Measurements from ENCODE around the gene B3GNT3.

B3GNT3 gene

DNA sequence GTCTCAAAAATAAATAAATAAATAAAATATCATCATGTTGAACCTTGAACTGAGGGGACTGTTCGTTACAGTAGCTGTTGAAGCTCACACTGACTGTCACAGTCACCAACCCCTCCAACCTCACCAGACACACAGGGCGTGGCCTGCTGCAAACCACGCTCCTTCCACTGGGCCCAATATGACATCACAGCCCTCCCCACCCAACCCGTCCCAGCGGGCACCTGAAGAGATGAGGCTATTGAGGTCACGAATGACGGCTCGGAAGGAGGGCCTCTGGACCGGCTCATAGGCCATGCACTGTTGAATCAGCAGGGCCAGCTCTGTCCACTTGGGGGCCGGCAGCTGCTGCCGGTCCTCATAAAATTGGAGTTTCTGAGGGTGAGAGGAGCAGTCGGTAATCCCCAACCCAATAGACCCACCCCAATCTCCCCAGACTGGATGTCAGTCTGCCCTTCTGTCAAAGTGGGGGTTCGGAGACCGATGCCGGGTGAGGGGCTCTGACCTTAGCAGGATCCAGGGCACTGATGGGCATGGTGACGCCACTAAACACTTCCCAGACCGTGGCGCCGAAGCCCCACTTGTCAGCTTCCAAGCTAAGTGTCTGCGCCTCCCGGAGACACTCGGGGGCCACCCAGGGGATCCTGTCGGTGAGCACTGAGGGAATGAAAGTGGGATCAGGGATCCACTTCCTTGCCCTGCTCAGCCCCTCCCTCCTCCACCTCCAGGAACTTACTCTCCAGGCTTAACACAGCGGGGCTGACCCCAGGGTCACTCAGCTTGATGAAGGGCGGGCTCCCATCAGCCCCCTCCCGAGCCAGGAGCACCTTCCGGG, 39.6 kb downstream of the B3GNT3 start:
- DNase-seq (ENCODE audit: low read depth): no peak

DNA sequence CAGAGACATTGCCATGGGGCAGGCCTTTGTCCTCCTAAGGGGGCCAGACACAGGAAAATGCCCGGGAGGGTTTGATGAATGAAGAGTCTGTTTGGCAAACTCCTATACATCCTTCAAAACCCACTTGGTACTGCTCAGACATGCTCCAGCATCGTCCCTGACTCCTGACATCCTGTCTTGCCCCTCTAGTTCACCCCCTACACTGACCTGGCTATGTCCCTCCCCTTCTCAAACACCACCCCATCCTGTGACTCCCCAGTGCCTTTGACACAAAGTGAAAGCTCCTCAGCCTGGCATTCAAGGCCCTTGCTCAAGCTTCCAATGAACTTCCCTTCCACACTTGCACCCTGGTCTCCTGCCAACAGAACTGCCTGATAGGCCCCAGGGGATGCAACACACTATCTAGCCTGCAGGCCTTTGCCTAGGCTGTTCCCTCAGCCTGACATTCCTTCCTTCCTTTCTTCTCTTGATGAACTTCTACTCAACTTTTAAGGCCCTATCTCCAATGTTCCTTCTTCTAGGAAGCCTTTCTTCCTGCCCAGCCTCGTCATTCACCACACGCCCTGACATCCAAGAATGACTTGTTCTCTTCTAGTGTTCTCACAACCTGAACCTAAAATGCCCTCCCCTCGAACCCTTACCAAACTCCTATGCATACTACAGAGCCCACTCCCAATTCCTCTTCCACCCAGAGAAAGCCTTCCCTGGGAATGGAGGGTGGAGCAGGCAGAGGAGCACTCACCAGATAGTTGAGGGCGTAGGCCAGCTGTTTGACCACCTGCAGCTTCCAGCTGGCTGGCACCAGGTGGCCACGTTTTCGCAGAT, 40.5 kb downstream of the B3GNT3 start:
- DNase-seq (ENCODE audit: low read depth): no peak

DNA sequence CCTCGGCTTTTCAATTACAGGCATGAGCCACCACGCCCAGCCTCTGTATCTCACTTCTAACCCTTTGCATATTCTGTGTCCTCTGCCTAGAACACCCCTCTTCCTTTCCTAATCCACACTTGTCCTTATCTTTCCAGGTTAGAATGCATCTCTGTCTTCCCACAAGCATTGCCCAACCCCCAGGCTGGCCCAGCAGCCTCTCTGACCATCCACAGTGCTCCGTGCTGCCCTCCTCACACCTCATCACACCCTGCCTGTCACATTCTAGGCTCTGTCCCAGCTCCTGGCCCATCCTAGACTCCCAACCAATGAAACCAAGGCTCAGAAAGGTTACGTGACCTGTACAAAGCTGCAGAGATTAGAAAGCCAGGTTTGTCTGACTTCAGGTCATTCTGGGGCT, 41.6 kb downstream of the B3GNT3 start:
- no peak for DNase-seq (ENCODE audit: low read depth)

DNA sequence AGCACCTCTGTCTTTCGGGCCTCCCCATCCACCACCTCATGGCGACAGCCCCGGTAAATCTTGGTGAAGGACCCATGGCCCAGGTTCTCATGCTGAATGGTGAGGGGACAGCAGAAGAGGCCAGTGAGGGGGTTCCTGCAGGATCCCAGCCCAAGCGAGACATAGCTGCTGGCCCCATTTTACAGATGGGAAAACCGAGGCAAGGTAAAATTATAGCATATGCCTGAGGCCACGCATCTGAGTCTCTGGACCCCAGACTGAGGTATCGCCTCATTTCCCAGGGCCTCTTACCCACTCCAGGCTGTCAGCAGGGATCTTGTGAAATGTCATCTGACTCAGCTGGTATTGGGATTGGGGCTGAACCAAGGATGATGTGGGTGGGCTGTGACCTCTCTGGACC, 43.0 kb downstream of the B3GNT3 start:
- DNase-seq (ENCODE audit: low read depth): no peak

DNA sequence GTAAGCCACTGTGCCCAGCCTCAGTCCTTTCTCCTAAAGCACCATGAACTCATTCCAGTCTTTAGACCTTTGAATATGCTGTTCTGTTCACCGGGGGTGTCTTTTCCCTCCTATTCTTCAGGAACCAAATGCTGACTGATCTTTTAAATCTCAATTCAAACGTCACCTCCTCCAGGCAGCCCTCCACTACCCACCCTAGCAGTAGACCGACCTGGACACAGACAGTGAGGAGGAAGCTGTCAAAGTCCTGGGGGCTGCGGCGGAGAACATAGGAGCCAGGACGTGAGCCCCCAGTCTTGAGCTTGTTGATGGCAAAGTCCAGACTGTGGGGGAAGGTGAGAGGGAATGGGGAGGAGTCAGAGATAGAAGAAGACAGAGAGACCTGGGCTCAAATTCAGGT, 45.1 kb downstream of the B3GNT3 start:
- no peak for DNase-seq (ENCODE audit: low read depth)

DNA sequence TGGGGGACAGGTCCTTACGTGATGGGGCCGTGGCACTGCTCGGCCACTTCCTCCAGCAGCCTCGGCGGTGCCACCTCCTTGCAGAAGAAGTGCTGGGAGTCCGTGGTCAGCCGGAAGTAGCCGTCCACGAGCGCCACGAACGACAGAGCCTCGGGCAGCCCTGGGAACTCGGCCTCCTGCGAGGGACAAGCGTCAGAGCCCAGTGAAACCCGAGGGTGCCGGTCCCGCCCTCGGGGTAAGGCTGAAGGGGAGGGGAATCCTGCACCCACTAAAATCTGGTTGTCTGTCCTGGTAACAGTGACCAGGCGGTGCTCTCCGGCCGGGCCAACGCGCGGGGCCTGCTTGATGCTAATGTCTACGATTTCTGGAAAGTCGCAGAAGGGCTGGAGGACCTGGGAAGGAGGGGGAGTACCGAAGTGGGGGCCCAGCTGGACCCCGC, 46.5 kb downstream of the B3GNT3 start:
- DNase-seq (ENCODE audit: low read depth): no peak

DNA sequence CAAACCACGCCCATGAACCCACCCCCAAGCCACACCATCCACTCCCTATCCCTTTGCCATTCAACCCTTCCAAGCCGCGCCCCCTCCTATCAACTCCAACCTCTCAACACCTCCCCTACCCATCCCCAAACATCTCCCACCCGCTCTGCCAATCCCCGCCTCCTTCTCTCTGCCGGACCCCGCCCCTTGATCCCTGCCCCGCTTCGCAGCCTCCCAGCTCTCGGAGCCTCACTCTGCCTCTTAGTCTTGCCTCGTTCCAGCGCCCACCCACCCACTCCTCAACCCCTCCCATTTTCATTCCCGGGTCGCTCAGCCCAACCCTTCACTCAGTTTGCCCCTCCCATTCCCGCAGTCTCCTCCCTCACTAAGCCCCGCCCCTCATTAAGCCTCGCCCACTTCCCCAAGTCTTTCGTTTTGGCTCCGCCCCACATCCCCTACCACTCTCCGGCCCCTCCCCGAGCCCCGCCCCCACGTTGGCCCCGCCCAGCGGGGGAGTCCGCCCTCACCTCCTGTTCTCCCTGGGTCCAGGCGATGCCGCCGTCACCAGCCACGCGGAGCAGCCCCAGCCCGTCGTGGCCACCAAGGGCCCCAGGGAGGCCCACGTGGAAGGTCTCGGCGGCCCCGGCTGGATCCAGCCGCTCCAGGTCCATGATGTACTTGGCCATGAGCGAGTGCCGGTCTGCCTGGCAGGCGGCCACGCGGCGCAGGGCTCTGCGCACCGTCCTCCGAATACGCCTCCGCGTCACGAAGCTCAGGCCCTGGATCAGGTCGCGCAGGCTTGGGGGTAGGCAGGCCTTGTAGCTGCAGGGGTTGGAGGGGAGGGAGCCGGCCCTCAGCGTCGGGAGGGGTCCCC, 47.1 kb downstream of the B3GNT3 start:
- no peak for DNase-seq (ENCODE audit: low read depth)

DNA sequence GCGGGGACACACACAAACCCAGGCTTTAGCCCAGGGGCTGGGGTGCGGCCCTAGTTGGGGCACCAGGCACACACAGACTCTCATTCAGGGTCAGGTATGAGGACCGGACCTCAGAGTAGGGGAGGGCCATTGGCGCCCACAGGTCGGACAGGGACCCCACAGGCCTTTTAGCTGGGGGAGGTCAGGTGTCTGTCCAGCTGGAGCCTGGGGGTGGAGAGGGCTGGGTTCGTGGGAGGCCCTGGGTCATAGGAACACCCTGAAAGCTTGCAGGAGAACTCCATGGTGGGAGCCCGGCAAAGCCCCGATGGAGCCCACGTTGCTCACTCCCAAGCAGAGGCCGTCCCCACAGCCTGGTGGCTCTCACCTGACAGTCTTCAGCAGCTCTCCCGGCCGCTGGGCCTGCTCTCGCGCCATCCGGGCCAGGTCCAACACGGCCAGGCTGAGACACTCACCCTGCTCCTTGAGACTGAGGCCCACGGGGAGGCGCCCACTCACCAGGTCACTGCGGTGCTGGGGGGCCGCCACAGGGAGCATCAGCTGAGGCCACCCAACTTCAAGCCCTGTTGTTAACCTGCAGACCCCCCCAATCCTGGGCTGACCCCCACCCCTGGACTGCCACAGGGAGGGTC, 47.8 kb downstream of the B3GNT3 start:
- no peak for DNase-seq (ENCODE audit: low read depth)

DNA sequence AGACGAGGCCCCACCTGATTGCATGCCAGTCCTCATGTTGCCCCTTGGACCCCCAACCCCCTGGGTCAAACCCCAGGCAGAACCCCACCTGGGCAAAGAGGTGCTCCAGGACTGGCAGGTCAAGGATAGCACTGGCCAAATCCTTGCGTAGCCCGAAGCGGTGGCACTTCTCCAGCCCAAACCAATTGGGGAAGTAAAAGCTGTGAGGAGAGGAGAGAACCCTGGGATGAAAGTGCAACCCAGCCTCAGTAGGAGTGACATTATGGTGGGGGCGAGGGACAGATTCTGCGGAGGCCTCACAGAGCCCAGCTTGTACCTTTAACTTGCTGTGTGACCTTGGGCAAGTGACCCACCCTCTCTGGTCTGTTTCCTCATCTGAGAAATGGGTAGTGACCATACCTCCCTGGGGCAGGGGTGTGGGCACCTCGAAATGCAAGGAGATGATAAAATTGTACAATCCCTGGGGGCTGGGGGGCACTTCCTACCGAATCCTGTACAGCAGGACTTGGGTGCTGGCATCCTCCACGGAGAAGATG, 48.4 kb downstream of the B3GNT3 start:
- DNase-seq (ENCODE audit: low read depth): no peak

DNA sequence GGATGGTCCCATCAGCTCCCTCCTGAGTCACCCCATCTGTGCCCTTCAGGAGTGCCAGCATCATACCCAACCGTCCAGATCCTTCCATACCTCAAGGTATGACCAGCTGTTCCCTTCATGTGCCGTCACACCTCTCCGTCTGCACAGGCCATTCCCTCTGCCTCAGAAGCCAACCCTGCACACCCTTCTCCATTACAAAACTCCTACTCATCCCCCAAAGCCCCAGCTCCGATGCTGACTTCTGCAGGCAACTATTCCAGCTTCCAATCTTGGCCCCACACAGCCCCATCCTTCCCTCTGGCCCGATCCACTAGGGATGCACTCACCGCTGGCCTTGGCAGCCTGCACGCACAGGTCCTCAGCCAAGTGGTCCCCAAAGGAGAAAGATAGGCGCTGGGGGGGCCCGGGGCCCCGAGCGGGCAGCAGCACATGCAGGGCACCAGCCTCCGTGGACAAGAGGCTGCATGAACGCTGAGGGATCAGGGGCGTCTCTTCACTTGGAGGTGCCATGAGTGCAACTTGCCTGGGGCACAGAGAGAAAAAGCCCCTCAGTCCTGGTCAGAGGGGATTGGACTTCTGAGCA, 49.1 kb downstream of the B3GNT3 start:
- DNase-seq (ENCODE audit: low read depth): no peak

DNA sequence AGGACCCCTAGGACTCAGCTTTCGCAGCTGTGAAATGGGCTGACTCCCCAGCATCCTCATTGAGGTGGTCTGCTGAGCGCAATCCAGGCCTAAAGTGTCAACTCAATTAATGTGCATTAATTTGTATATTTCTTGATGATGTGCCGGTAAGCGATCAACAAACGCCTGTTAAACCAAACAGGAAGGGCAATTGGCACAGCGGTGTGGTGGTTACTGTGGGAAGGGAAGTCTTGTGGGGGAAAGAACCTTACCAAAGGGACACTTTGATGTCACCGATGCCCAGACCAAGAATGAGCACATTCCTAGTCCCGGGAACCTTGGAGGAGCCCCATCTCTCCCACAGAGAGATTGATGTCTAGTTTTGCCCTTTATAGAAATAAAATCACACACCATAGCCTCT, 51.2 kb downstream of the B3GNT3 start:
- no peak for DNase-seq (ENCODE audit: low read depth)

DNA sequence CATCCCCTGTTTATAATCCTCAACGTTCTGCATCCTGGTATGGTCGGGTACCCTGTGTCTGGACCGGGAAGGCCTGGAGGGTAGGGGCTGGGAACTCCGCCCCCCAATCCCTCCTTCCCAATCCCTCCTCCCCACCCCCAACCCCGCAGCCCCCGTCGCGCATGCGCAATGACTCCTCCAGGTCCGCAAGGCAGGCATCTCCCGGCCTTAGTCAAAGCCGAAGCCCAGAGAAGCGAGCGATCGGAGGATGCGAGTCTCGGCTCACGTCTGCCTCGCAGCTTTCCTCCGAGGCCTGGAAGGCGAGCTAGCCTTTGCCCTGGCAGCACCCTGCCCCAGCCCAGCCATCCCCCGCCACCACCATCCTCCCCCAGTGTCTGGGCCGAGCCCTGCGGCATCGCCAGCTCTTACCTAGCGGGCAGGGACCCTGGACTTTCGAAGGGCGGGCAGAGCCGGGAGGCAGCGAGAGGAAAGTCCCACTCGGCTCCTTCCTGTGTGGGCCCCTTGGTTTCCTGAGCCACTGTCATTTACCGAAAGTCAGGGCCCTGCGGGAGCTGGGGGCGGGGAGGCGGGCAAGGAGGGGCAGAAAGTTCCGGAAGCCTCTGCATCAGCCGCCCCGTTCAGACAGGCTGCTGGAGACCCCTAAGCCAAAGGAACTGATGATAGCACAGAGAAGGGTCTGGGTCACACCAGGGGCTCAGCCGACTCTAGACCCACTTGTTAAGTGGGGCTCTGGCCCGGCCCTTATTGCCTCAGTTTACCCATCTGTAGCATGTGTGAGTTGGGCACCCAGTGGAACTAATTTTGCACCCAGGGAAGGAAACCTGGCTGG, 52.8 kb downstream of the B3GNT3 start, which contains the start of gene JAK3:
TSS of gene JAK3 (minus strand) at position 445 of the 829 bp plus-strand sequence. CDS start 3,565 bp downstream, outside the sequence.
- DNase-seq (ENCODE audit: low read depth): peak; percentile 78

DNA sequence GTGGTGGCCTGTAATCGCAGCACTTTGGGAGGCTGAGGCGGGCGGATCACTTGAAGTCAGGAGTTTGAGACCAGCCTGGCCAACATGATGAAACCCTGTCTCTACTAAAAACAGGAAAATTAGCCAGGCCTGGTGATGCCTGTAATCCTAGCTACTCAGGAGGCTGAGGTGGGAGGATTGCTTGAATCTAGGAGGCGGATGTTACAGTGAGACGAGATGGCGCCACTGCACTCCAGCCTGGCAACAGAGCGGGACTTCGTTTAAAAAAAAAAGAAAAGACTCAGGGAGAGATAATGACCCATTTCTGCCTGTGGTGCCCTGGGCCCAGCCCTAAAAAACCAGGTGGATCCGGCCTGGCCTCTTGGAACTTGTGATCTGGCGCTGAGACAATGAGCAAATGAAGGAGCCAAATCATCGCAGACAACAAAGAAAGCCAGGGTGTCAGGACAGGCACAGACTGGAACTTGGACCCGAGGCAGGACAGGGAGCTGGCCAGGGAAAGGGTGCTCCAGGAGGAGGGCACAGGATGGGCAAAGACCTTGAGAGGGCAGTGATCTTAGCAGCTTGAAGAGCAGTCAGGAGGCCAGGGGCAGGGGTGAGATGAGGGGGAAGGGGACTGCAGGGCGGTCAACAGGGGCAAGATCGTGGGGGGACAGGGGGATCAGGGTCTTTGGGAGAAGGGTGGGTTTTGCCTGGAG, 53.8 kb downstream of the B3GNT3 start:
- no peak for DNase-seq (ENCODE audit: low read depth)

DNA sequence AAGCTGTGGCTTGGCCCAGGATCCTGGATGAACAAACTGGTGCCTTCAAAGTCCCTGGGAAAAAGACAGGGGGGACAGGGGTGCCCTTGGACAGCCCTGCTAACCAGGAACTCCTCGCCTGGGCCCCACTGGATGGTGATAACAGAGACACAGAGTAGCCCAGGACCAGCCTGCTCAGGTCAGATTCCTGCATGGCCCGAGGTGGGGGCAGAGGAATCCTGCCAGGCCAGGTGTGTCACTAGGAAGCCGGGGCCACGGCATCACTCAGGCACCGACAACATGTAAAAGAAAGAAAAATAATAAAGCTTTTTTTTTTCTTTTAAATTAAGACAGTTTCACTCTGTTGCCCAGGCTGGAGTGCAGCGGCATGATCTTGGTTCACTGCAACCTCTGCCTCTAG, 59.1 kb downstream of the B3GNT3 start:
- DNase-seq (ENCODE audit: low read depth): no peak

DNA sequence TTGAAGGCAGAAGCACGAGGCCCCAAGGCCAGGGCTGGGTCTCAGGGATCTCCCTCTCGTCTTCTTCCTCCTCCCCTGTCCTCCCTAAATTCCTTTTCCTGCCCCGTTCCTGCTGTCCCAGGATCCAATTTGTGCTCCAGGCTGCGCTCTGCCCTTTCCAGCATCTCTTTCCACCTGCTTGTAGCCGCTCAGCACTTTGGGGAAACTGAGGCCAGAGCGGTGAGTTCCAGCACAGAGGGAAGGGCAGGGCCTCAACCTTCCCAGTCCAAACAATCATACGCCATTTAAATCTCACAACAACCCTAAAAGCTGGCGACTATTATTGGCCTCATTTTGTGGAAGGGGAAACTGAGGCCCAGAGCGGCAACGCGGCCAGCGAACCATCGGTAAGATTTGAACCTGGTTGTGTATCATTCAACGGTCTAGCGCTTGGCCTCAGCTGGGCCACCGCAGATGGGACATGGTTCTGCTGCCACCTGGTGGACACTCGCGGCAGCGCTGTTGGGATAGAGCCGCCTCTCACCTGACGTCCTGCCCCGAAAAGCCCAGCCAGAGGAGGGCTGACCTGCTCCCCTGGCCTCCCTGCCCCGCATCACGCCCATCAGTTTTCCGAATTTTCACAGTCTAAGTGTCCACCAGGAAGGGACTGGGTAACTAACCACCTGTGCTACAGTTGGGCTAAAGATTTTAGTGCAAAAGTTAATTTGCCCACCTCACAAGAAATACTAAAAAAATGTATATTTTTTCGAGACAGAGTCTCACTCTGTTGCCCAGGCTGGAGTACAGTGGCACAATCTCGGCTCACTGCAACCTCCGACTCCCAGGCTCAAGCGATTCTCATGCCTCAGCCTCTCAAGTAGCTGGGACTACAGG, 60.6 kb downstream of the B3GNT3 start:
- peak; percentile 77 for DNase-seq (ENCODE audit: low read depth)

DNA sequence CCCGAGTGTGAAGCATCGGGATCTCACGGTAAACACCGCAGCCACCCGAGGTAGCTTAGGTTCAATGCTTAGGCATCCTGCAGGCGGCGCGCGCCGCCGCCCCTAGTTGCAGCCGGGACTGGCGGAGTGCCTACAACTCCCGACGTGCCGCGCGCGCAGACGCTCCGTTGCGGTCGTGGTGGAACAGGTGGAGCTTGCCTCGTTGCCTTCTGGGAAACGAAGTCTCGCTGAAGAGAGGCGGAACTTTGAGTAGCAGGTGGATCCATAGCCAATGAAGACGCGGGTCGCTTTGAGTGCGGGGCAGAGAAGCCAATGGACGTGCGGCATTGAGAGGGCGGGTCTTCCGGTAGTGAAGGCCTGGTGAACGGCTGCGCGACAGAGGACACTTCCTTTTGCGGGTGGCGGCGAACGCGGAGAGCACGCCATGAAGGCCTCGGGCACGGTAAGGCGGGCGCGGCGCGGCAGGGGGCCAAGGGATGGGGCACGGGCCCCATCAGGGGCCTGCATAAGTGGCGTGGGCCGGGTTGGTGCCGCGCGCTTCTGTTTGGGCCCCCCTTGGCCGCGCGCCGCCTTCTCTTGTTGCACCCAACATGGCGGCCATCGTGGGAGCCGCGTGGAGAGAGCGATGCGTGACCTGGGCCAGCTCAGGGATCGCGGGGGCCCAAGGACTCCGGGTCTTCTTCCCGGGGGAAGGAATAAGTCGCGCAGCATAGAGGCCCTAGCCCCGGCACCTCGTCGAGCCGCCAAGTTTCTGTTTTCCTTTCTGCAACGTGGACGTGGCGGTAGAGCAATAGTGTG, 64.8 kb downstream of the B3GNT3 start, which contains the start of gene RPL18A:
TSS of gene RPL18A (plus strand) at position 378 of the 798 bp plus-strand sequence. CDS start at position 425, 47 bp downstream.
- DNase-seq (ENCODE audit: low read depth): peak; percentile 99

DNA sequence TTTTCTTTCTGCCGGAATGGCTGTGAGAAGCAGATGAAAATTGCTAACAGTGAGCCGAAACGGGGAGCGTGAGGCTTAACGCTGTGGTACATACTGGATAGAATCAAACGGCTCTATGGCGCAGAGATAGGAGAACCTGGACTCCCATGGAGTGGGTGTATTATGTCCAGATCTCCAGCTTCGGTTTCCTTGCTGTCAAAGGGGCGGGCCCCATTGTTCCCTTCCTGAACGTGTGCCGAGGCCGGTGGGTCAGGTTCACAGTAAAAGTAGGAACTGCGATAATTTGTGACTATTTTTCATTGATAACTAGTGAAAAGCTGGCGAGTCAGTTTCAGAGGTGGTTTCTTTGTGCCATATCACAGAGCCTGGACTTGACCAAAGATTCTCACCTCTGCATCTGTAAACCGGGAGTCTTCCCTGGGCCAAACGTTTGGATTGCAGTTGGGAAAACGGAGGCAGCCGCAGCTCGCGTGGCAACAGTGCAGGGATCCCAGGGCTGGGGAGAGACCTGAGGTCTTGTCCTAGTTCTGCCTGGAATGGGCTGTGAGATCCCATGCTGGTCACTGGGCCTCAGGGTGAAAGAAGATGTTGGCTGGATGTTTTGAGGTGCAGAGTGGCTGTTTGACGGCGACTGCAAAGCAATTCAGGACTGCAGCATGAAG, 65.5 kb downstream of the B3GNT3 start:
- no peak for DNase-seq (ENCODE audit: low read depth)

All from stimulated activated CD8-positive, alpha-beta memory T cell treated with anti-CD3 and anti-CD28 coated beads, Interleukin-12 subunit alpha, Interleukin-12 subunit beta, amount 100 ng/mL, for 4 hours (primary cell).